IMR-90 (cell line): ENCODE results near the gene TTC7B.

Experiments
- BHLHE40 ChIP-seq: fragments of 150-350 bp; IDR thresholded peaks from 2 replicates; pipeline ENCODE4 v1.6.1; 2016; ENCODE audit warnings: mild to moderate bottlenecking, low read depth, low read length
- CEBPB ChIP-seq: IDR thresholded peaks from 2 replicates; pipeline ENCODE4 v1.6.1; 2012; ENCODE audit warnings: low read depth, low read length, improper control_type of control experiment
- CTCF ChIP-seq: conservative IDR thresholded peaks from 2 replicates; pipeline ENCODE4 v1.5.1; 2012; ENCODE audit warnings: mild to moderate bottlenecking, low read depth, low read length, improper control_type of control experiment
- FOS ChIP-seq: fragments of 150-350 bp; IDR thresholded peaks from 2 replicates; pipeline ENCODE4 v1.6.1; 2016; ENCODE audit warnings: low read depth, low read length
- MAFK ChIP-seq: IDR thresholded peaks from 2 replicates; pipeline ENCODE4 v1.6.1; 2012; ENCODE audit warnings: low read depth, low read length, improper control_type of control experiment
- MXI1 ChIP-seq: IDR thresholded peaks from 2 replicates; pipeline ENCODE4 v1.6.1; 2012; ENCODE audit warnings: low read depth, mild to moderate bottlenecking, low read length, moderate library complexity, borderline replicate concordance
- POLR2A ChIP-seq: IDR thresholded peaks from 2 replicates; pipeline ENCODE4 v1.6.1; 2012; ENCODE audit warnings: mild to moderate bottlenecking, low read depth, low read length
- RAD21 ChIP-seq: IDR thresholded peaks from 2 replicates; pipeline ENCODE4 v1.6.1; 2012; ENCODE audit warnings: low read length, improper control_type of control experiment
- SMC3 ChIP-seq: fragments of 150-350 bp; IDR thresholded peaks from 2 replicates; pipeline ENCODE4 v1.6.1; 2016; ENCODE audit warnings: low read depth, mild to moderate bottlenecking, antibody characterized with exemption, low read length, moderate library complexity
- USF2 ChIP-seq: fragments of 150-350 bp; IDR thresholded peaks from 2 replicates; pipeline ENCODE4 v1.6.1; 2017; ENCODE audit warnings: mild to moderate bottlenecking, antibody characterized with exemption, low read length, low read depth
- TF ChIP-seq, protein P1 (sequence below): fragments of 150-350 bp; IDR thresholded peaks from 2 replicates; pipeline ENCODE4 v1.6.1; 2016; ENCODE audit warnings: low read depth, mild to moderate bottlenecking, low read length, moderate library complexity, borderline replicate concordance

DNA sequence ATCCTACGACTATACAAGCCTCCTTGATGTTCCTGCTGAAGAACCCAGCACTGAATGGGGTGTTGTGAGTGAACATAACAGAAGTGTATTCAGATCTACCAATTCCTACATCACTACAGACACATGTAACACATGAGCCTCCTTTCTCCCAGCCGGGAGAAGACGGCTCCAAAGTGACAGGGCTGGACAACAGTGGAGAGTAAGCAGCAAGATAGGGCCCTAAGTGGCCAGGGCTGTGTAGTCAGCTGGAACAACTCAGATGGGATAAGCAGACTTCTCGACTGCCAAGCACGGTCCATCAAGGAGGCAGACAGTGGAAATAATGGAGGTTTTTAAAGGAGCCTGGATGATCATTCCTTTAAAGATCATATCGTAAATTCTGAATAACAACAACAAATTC is 73.5 kb downstream of the TTC7B start:
- no peak for TF ChIP-seq POLR2A
- TF ChIP-seq CTCF: no peak
- TF ChIP-seq CEBPB: no peak
- TF ChIP-seq, protein P1, sequence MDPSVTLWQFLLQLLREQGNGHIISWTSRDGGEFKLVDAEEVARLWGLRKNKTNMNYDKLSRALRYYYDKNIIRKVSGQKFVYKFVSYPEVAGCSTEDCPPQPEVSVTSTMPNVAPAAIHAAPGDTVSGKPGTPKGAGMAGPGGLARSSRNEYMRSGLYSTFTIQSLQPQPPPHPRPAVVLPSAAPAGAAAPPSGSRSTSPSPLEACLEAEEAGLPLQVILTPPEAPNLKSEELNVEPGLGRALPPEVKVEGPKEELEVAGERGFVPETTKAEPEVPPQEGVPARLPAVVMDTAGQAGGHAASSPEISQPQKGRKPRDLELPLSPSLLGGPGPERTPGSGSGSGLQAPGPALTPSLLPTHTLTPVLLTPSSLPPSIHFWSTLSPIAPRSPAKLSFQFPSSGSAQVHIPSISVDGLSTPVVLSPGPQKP: no peak
- TF ChIP-seq RAD21: no peak
- no peak for TF ChIP-seq USF2
- TF ChIP-seq MXI1: no peak
- no peak for TF ChIP-seq BHLHE40
- no peak for TF ChIP-seq MAFK
- TF ChIP-seq FOS: no peak
- TF ChIP-seq SMC3: no peak
